IMR-90 (cell line): Measurements from ENCODE around the gene PHOSPHO1. TPM values are rescaled to one million over a fixed set of nuclear protein-coding genes. Genes with fewer than 3 reads are reported as not detected.
A peak's percentile ranks its signal among the peaks of the same experiment; 100 is the strongest.

Experiments used
- ATAC-seq: fragments of 200-7000 bp; cut with Tn5 transposase; 2 replicates; pipeline ENCODE4 v1.9.1; 2020; ENCODE audit warnings: low read depth, mild to moderate bottlenecking, moderate library complexity
- BruUV-seq: library from RNA; stranded (reverse); fragments of 400-500 nt; replicated peaks from 2 replicates; lab custom pipeline; 2021; lab: Mats Ljungman, UMichigan
- CTCF ChIA-PET: fragments of 300-600 bp; formaldehyde crosslinking; extraction: SDS; loops from one replicate; lab custom pipeline; 2021; ENCODE audit warnings: antibody characterized with exemption; lab: Yijun Ruan, JAX
- POLR2A ChIA-PET: fragments of 300-600 bp; sonication (Branson Sonifier 250); formaldehyde crosslinking; loops from one replicate; lab custom pipeline; 2022; ENCODE audit warnings: antibody characterized with exemption; ENCODE audit not compliant: unreplicated experiment; lab: Charles Lee
- DNase-seq: peaks from one replicate; pipeline ENCODE4 v3.0.0; 2013
- H2AFZ ChIP-seq: replicated peaks from 2 replicates; pipeline ENCODE3; 2013; ENCODE audit warnings: low read length, mild to moderate bottlenecking; ENCODE audit not compliant: poor library complexity
- H2AK5ac ChIP-seq: 2 replicates; pipeline ENCODE4 v1.6.1; 2013; ENCODE audit warnings: low read depth, low read length, inconsistent platforms
- H2AK9ac ChIP-seq: replicated peaks from 2 replicates; pipeline ENCODE3; 2013; ENCODE audit warnings: mild to moderate bottlenecking, low read depth, low read length, moderate library complexity; ENCODE audit not compliant: poor library complexity
- H2BK120ac ChIP-seq: 2 replicates; pipeline ENCODE4 v1.6.1; 2013; ENCODE audit warnings: low read depth, low read length, inconsistent platforms
- H2BK15ac ChIP-seq: 3 replicates; pipeline ENCODE4 v1.6.1; 2013; ENCODE audit warnings: low read depth, low read length, inconsistent platforms
- H2BK20ac ChIP-seq: 2 replicates; pipeline ENCODE4 v1.6.1; 2013; ENCODE audit warnings: low read depth, mild to moderate bottlenecking, inconsistent platforms, low read length, moderate library complexity
- H2BK5ac ChIP-seq: 2 replicates; pipeline ENCODE4 v1.6.1; 2013; ENCODE audit warnings: mild to moderate bottlenecking, low read depth, low read length, inconsistent platforms; ENCODE audit not compliant: poor library complexity, severe bottlenecking
- H3K14ac ChIP-seq: replicated peaks from 2 replicates; pipeline ENCODE4 v1.6.1; 2013; ENCODE audit warnings: low read depth, low read length, inconsistent platforms
- H3K18ac ChIP-seq: 2 replicates; pipeline ENCODE4 v1.6.1; 2013; ENCODE audit warnings: low read depth, low read length, control low read depth
- H3K23ac ChIP-seq: 2 replicates; pipeline ENCODE4 v1.6.1; 2013; ENCODE audit warnings: low read depth, low read length, inconsistent platforms
- H3K27ac ChIP-seq: 2 replicates; pipeline ENCODE4 v1.5.1; 2013; ENCODE audit warnings: mild to moderate bottlenecking, control low read depth, low read length; ENCODE audit not compliant: insufficient read depth
- H3K27me3 ChIP-seq: 2 replicates; pipeline ENCODE4 v1.6.1; 2013; ENCODE audit warnings: low read length; ENCODE audit not compliant: control insufficient read depth, insufficient read depth
- H3K36me3 ChIP-seq: 2 replicates; pipeline ENCODE4 v1.6.1; 2013; ENCODE audit warnings: low read length, mixed read lengths; ENCODE audit not compliant: control insufficient read depth, insufficient read depth
- H3K4ac ChIP-seq: 2 replicates; pipeline ENCODE4 v1.6.1; 2013; ENCODE audit warnings: low read depth, low read length, inconsistent platforms
- H3K4me1 ChIP-seq: 2 replicates; pipeline ENCODE4 v1.6.1; 2013; ENCODE audit warnings: low read length, mixed read lengths; ENCODE audit not compliant: control insufficient read depth, insufficient read depth
- H3K4me2 ChIP-seq: 2 replicates; pipeline ENCODE4 v1.6.1; 2013; ENCODE audit warnings: low read depth, mild to moderate bottlenecking, control low read depth, low read length, moderate library complexity
- H3K4me3 ChIP-seq: 2 replicates; pipeline ENCODE4 v1.5.1; 2013; ENCODE audit warnings: low read depth, mild to moderate bottlenecking, control low read depth, low read length, moderate library complexity; ENCODE audit not compliant: insufficient read depth
- H3K56ac ChIP-seq: 2 replicates; pipeline ENCODE4 v1.6.1; 2013; ENCODE audit warnings: low read length, inconsistent platforms; ENCODE audit not compliant: insufficient read depth; ENCODE audit errors: extremely low read depth
- H3K79me1 ChIP-seq, 2 experiments: 2 replicates each; pipeline ENCODE4 v1.6.1; 2013; ENCODE audit warnings: low read length in 2 of 2, inconsistent platforms in 1 of 2, low read depth in 1 of 2
- H3K9ac ChIP-seq: 2 replicates; pipeline ENCODE4 v1.6.1; 2013; ENCODE audit warnings: low read depth, low read length, control low read depth
- H3K9me1 ChIP-seq: 2 replicates; pipeline ENCODE4 v1.6.1; 2013; ENCODE audit warnings: low read length, inconsistent platforms; ENCODE audit not compliant: insufficient read depth
- H3K9me3 ChIP-seq: 2 replicates; pipeline ENCODE4 v1.6.1; 2013; ENCODE audit warnings: low read length; ENCODE audit not compliant: control insufficient read depth, insufficient read depth
- H4K20me1 ChIP-seq: 2 replicates; pipeline ENCODE4 v1.6.1; 2013; ENCODE audit warnings: low read length, inconsistent platforms; ENCODE audit not compliant: insufficient read depth
- H4K5ac ChIP-seq: 2 replicates; pipeline ENCODE4 v1.6.1; 2013; ENCODE audit warnings: mild to moderate bottlenecking, low read depth, low read length, control low read depth
- H4K8ac ChIP-seq, 2 experiments: 2 replicates each; pipeline ENCODE4 v1.6.1; 2013; ENCODE audit warnings: low read depth in 2 of 2, low read length in 2 of 2, control low read depth in 1 of 2, inconsistent platforms in 1 of 2
- H4K91ac ChIP-seq: 2 replicates; pipeline ENCODE4 v1.6.1; 2013; ENCODE audit warnings: low read depth, low read length, inconsistent platforms; ENCODE audit not compliant: insufficient read depth
- CEBPB ChIP-seq: IDR thresholded peaks from 2 replicates; pipeline ENCODE4 v1.6.1; 2012; ENCODE audit warnings: low read depth, low read length, improper control_type of control experiment
- CHD1 ChIP-seq: IDR thresholded peaks from 2 replicates; pipeline ENCODE4 v1.6.1; 2012; ENCODE audit warnings: low read depth, low read length, improper control_type of control experiment
- MAFK ChIP-seq: IDR thresholded peaks from 2 replicates; pipeline ENCODE4 v1.6.1; 2012; ENCODE audit warnings: low read depth, low read length, improper control_type of control experiment
- MAZ ChIP-seq: IDR thresholded peaks from 2 replicates; pipeline ENCODE4 v1.6.1; 2012; ENCODE audit warnings: low read depth, mild to moderate bottlenecking, low read length, improper control_type of control experiment, moderate library complexity, borderline replicate concordance
- MXI1 ChIP-seq: IDR thresholded peaks from 2 replicates; pipeline ENCODE4 v1.6.1; 2012; ENCODE audit warnings: low read depth, mild to moderate bottlenecking, low read length, moderate library complexity, borderline replicate concordance
- RAD21 ChIP-seq: IDR thresholded peaks from 2 replicates; pipeline ENCODE4 v1.6.1; 2012; ENCODE audit warnings: low read length, improper control_type of control experiment
- USF2 ChIP-seq: fragments of 150-350 bp; IDR thresholded peaks from 2 replicates; pipeline ENCODE4 v1.6.1; 2017; ENCODE audit warnings: mild to moderate bottlenecking, antibody characterized with exemption, low read length, low read depth
- WGBS, 2 experiments: methylation state at CpG; one replicate each; pipeline versions ENCODE4 v1.1.5 to v1.1.7; 2013; ENCODE audit warnings: missing lambda C conversion rate in 2 of 2; ENCODE audit not compliant: insufficient read length in 1 of 2; ENCODE audit errors: extremely low coverage in 2 of 2; 5-methylcytosine and 5-hydroxymethylcytosine counted together
- dilution Hi-C: fragments of 300-500 bp; cut with HindIII; formaldehyde crosslinking; loops from one replicate; pipeline ENCODE4 v1.14.3; 2018; ENCODE audit warnings: low sequenced_read_pairs; ENCODE audit not compliant: unreplicated experiment
- in situ Hi-C: fragments of 300-500 bp; cut with MboI; formaldehyde crosslinking; loops from 3 replicates; pipeline ENCODE4 v1.14.3; 2019; ENCODE audit warnings: low sequenced_read_pairs, inconsistent platforms, mixed read lengths
- intact Hi-C: fragments of 100-400 bp; cut with micrococcal nuclease; formaldehyde crosslinking; loops from 2 replicates; pipeline ENCODE4 v1.10.0; 2022
- polyA plus RNA-seq, 3 experiments: library from polyadenylated mRNA; depleted of rRNA; stranded (reverse); fragments of >200 nt; gene quantifications; 2 replicates each; pipeline ENCODE4 v1.2.3, GENCODE V29; 2012; ENCODE audit warnings: low replicate concordance in 1 of 3
- total RNA-seq: library from RNA; depleted of rRNA; stranded (reverse); fragments of >200 nt; gene quantifications from 2 replicates; pipeline ENCODE4 v1.2.3, GENCODE V29; 2012

PHOSPHO1 gene
- total and polyA plus RNA-seq, 2 of the 4 experiments (the other 2 are of a cell fraction), result under 0.01 to 0.48 TPM

- peaks cover 8% of the 10 kb centered on the region; the same call in 1 of the 2 replicates for H3K27me3 ChIP-seq
- no peak overlapping the region for H2BK120ac ChIP-seq
- H2BK5ac ChIP-seq, result no peak overlapping the region
- no peaks in the 10 kb centered on the region for H3K79me1 ChIP-seq
- H3K9me1 ChIP-seq, result peaks cover 14% of the 10 kb centered on the region
- H3K18ac ChIP-seq, result no peak overlapping the region
- H3K4me3 ChIP-seq, result no peak overlapping the region
- intact Hi-C loops (no loop called here), in situ Hi-C loops (no loop called here), dilution Hi-C loops (no loop called here)
- no peak overlapping the region for H3K23ac ChIP-seq
- no peaks in the 10 kb centered on the region for H4K20me1 ChIP-seq
- DNase-seq, result no peak
- ChIA-PET CTCF (interaction anchor here (1.4 kb wide), 1 partner anchor 17 kb away, joined by 3 read pairs; no protein-coding TSS in a partner anchor), POLR2A (interaction anchor here (1.4 kb wide), 1 partner anchor 8 kb away, joined by 4 read pairs; no protein-coding TSS in a partner anchor)
- H2AK9ac ChIP-seq, result peak overlapping the region; percentile 56
- H2BK15ac ChIP-seq, result peak overlapping the region; percentile 16; the same call in 1 of the 3 replicates
- H2BK20ac ChIP-seq, result no peak overlapping the region
- H3K9ac ChIP-seq, result no peak overlapping the region
- H4K5ac ChIP-seq, result no peak overlapping the region
- WGBS, 2 experiments, result 80% methylated on average over 10 of the region's 10 CpGs; no CpG with 5 or more reads in 1 of the 2 experiments
- H3K14ac ChIP-seq, result 0 out of 2 replicates have a peak overlapping the region, but pooled peaks have one; percentile 41
- no peak for ATAC-seq
- TF ChIP-seq MXI1, result no peak
- no peak for TF ChIP-seq MAZ
- no peak for TF ChIP-seq USF2
- no peak for TF ChIP-seq RAD21
- no peak for TF ChIP-seq CEBPB
- no peak for TF ChIP-seq CHD1
- TF ChIP-seq MAFK, result no peak
- no peaks in the 10 kb centered on the region for H3K36me3 ChIP-seq
- BruUV-seq, result no TSS peak
- H3K27ac ChIP-seq, result no peak overlapping the region
- peak overlapping the region in 1 of 2 experiments; percentile 24; a peak in 2 of 4 replicates for H4K8ac ChIP-seq
- H3K56ac ChIP-seq, result no peak overlapping the region
- H4K91ac ChIP-seq, result no peak overlapping the region
- H3K4me1 ChIP-seq, result peaks cover 9% of the 10 kb centered on the region
- no peak overlapping the region; the same call in 1 of the 2 replicates for H2AK5ac ChIP-seq
- peak overlapping the region; percentile 95 for H2AFZ ChIP-seq
- H3K9me3 ChIP-seq, result no peaks in the 10 kb centered on the region
- H3K4ac ChIP-seq, result no peak overlapping the region; the same call in none of the 2 replicates
- H3K4me2 ChIP-seq, result no peak overlapping the region
These were observed 21.5 kb downstream of the PHOSPHO1 start for GRCh38 chr17:49209061-49209571.
